ENCODE measurements around the gene FOXJ3.

The FOXJ3 gene

GRCh38 chr1:42170779-42171621 lies 164.0 kb downstream of the FOXJ3 start:
- no peak for DNase-seq (ENCODE audit: low read depth in 2 of 2, low spot score in 1 of 2)

GRCh38 chr1:42168763-42169162 lies 166.3 kb downstream of the FOXJ3 start:
- DNase-seq (ENCODE audit: low read depth in 2 of 2, low spot score in 1 of 2) = no peak

DNA sequence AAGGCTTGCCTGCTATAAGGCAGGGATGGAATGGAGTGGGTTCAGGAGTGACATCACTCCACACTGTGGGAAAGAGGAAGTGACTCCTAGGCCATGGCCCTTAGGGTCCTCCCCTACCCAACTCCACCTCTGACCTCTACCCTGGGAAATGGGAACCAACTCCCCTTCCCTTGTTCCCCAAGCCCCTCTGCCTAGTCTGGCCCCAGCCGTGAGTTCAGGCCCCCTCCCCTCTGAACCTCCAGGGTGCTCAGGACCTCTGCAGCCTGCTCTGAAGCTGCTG lies 166.7 kb downstream of the FOXJ3 start:
- DNase-seq (ENCODE audit: low read depth in 2 of 2, low spot score in 1 of 2) = no peak

- DNase-seq (ENCODE audit: low read depth in 2 of 2, low spot score in 1 of 2) = no peak
Observed at GRCh38 chr1:42167611-42168390, 167.2 kb downstream of the FOXJ3 start.

GRCh38 chr1:42165511-42166210 lies 169.4 kb downstream of the FOXJ3 start:
- no peak for DNase-seq (ENCODE audit: low read depth in 2 of 2, low spot score in 1 of 2)

DNA sequence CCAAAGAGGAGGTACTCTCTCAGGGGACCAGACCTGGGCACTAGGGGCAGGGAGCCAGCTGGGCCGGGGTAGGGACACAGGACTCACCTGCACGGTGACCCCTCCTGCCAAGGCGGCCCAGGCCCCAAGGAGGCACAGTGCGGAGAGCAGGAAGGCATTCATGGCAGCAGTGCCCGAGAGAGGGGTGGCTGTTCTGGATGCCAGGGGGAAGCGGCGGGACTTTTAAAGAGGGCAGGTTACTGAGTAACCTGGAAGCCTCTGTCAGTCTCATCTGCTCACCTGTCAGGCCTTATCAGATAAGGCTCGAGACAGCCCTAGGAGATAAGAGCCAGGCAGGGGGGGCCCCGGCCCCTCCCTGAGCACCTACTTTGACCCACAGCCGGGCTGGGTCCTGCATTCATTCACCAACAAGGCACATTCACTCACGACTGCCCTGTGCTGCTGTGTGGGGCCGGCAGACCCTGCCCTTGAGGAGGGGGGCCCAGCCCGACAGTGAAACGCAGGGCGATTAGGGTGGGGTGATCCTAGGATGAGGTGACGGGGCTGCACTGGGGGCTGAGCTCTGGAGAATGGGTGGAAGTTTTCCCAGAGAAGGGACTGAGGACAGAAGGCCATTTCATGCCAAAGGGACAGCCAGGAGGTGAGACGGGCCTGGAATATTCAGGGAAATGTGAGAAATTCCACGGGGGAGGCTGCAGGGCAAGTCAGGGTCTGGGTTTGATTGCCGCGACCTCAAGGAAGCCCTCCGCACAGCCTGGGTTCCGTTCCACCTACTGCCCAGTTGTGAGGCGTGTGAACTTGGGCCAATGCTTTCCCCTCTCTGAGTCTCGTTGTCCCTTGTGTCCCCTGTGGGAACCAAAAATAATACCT lies 170.2 kb downstream of the FOXJ3 start, which contains the start of gene GUCA2A:
Gene GUCA2A, minus strand, starts transcription at position 195 of the 870 bp plus-strand sequence. Its CDS starts 33 bp downstream, at position 162.
- no peak for DNase-seq (ENCODE audit: low read depth in 2 of 2, low spot score in 1 of 2)

- DNase-seq (ENCODE audit: low read depth in 2 of 2, low spot score in 1 of 2) = no peak
Observed at GRCh38 chr1:42163536-42164503, 171.2 kb downstream of the FOXJ3 start.

GRCh38 chr1:42163114-42163513 lies 171.9 kb downstream of the FOXJ3 start:
- no peak for DNase-seq (ENCODE audit: low read depth in 2 of 2, low spot score in 1 of 2)

GRCh38 chr1:42162181-42162580 lies 172.9 kb downstream of the FOXJ3 start:
- DNase-seq (ENCODE audit: low read depth in 2 of 2, low spot score in 1 of 2) = no peak

GRCh38 chr1:42158189-42158588 lies 176.8 kb downstream of the FOXJ3 start:
- no peak for DNase-seq (ENCODE audit: low read depth in 2 of 2, low spot score in 1 of 2)

- DNase-seq (ENCODE audit: low read depth in 2 of 2, low spot score in 1 of 2) = no peak
Observed at GRCh38 chr1:42157667-42158066, 177.4 kb downstream of the FOXJ3 start.

- DNase-seq (ENCODE audit: low read depth in 2 of 2, low spot score in 1 of 2) = no peak
Observed at GRCh38 chr1:42155362-42155761, 179.7 kb downstream of the FOXJ3 start.

GRCh38 chr1:42154685-42155084 lies 180.3 kb downstream of the FOXJ3 start:
- DNase-seq (ENCODE audit: low read depth in 2 of 2, low spot score in 1 of 2) = no peak

- DNase-seq (ENCODE audit: low read depth in 2 of 2, low spot score in 1 of 2) = no peak
Observed at GRCh38 chr1:42153624-42154023, 181.4 kb downstream of the FOXJ3 start.

- DNase-seq (ENCODE audit: low read depth in 2 of 2, low spot score in 1 of 2) = no peak
Observed at GRCh38 chr1:42152907-42153600, 182.0 kb downstream of the FOXJ3 start, which contains the start of gene GUCA2B. Gene GUCA2B, plus strand, starts transcription at chr1:42153410. Its CDS starts 41 bp downstream, at chr1:42153451.

- no peak for DNase-seq (ENCODE audit: low read depth in 2 of 2, low spot score in 1 of 2)
Observed at GRCh38 chr1:42152119-42152518, 182.9 kb downstream of the FOXJ3 start.

GRCh38 chr1:42150651-42151050 lies 184.4 kb downstream of the FOXJ3 start:
- no peak for DNase-seq (ENCODE audit: low read depth in 2 of 2, low spot score in 1 of 2)

- no peak for DNase-seq (ENCODE audit: low read depth in 2 of 2, low spot score in 1 of 2)
Observed at GRCh38 chr1:42148166-42148565, 186.9 kb downstream of the FOXJ3 start.

All from stimulated activated CD8-positive, alpha-beta memory T cell treated with anti-CD3 and anti-CD28 coated beads, Interleukin-4, amount 100 ng/mL, for 4 hours (primary cell).